IPS-NIHi11 (cell line): ENCODE measurements around the gene SALL1.

Source experiments
- DNase-seq: peaks from one replicate; pipeline ENCODE4 v3.0.0; 2012; ENCODE audit warnings: mixed read lengths, low spot score

SALL1 gene

DNA sequence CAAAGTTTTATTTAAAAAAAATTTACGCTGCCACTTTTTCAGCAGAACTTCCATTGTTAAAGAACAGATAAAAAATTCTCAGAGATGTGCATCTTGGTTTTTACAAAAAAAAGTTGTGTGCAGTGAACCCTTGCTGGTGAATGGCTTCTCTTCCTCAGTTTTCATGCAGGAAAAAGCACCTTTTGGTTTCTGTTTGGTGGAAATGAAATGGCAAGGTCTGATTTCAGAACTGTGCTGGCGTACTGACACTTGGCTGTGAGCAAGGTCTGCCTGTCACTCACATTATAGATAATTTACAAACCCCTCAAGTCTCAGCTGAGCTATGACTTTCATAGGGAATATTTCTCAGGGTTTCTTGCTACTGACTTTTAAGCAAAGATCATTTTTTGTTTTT, 5.7 kb upstream of the SALL1 start:
- DNase-seq = no peak

DNA sequence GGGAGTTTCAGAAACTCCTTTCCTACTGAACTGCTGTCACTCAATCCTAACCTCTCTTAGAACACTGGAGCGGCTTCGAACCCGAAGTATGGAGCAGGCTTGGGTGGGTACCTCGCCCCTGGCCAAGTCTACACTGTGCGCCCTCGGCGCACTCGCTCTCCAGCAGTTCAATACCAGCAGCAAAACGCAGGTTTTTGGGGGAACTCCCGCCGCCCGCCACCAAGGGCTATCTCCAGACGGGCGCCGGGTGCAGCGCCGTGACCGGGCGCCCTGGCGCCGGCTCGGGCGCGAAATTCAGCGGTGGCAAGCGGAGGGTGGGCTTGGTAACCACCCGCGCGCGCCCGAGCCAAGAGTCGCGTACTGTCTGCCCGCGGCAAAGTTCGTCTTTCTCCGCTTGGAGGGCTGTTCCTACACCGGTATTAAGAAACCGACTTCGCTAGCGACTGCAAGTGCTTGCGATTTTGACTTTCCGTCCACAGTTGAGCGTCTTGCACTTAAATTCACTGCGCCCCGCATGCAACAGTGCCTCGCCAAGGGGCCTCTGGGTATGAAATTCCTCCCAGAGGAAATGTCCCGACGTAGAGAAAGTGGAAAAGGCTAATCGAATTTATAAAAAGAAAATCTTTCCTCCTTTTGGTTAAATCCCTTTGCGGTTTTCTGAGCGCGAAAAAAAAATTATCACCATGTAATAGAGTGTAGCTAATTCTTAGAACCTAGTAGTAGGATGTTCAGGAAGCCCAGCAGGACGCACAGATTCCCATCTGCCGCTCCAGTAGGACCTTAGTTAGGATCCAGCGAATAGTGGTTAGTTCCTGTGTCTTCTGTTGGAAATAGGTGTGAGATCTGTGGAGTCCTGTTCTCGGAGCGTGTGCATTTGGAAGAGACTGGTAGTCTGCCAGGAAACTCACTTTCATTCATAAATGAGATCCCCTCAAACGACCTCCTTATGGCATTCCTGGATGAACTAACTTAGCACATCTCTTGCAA, 5.0 kb upstream of the SALL1 start:
- peak; percentile 32 for DNase-seq

DNA sequence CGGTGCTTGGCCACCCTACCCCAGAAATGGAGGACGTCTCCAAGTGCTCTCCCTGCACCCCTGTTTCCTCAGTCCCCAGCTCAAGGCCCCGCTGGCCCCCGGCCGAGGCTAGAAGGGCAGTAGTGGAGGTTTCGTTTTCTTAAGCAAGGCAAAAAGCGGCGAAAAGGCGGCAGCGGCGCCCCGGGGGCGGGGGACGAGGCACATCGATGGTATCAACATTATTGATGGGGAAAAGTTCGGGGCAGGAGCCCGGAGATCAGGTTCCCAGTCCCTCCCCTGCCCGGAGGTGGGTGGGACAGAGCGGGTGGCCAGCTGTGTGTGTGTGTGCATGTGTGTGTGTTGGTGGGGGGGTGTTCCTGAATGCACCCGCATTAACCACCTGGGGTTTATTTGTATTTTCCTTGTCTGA, 4.1 kb upstream of the SALL1 start:
- DNase-seq = peak; percentile 36

DNA sequence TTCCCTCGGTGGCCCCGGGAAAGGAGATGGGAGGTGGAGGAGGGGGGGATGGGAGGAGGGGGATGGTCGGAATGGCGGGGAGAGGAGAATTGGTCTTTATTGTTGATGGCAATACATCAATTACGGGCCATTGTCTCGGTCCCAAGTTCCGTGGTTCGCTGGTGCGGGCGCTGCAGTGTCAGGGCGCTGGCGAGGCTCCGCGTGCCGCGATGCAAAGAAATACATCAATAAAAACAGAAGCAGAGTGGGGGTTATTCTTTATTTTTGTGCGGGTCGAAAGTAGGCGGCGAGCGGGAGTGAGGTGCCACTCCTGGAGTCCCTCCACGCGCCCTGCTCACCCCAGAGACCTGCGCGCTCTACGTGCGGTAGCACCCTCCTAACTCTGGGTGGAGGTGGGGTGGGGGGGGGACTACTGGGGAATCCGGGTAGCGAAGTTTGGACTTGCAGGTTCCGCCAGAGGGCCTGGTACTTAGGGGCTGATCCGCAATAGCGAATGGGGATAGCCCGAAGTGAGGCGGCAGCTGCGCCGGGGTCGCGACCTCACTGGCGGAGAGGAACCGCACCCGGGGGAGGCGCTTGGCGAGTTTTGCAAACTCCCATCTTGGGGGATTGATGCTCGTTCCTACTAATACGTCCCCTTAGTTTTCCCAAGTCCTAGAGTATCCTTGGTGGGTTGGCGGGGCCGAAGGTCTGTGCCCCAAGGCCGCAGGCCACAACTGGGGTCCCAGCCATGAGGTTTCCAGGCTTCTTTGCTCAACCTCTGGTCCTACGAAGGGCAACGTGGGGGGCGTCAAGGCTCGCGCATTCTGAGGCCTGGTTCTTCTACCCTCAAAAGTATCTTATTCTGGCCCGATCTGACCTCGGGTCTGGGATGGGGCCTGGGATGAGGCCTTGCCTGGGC, 3.5 kb upstream of the SALL1 start:
- peak; percentile 50 for DNase-seq

DNA sequence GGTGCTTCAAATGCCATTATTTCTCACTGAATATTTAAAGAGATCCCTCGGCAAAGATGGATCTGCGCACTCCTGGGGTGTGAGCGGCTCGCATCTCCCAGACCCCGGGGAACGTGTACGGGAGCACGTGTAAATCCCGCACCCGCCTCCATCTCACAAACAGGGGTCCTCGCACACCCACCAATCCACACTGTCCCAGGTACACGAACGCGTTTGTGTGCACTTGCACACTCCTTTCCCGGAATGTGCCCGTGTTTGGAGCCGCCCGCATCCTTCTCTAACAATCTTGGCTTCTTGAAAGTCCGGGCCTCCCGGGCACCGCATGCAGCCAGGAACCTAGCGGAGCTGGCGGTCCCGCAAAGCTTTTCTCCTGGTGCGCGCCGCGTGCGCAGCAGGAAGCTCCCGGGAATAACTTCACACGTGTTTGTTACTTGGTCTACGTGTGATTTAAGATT, 2.5 kb upstream of the SALL1 start:
- DNase-seq = no peak

DNA sequence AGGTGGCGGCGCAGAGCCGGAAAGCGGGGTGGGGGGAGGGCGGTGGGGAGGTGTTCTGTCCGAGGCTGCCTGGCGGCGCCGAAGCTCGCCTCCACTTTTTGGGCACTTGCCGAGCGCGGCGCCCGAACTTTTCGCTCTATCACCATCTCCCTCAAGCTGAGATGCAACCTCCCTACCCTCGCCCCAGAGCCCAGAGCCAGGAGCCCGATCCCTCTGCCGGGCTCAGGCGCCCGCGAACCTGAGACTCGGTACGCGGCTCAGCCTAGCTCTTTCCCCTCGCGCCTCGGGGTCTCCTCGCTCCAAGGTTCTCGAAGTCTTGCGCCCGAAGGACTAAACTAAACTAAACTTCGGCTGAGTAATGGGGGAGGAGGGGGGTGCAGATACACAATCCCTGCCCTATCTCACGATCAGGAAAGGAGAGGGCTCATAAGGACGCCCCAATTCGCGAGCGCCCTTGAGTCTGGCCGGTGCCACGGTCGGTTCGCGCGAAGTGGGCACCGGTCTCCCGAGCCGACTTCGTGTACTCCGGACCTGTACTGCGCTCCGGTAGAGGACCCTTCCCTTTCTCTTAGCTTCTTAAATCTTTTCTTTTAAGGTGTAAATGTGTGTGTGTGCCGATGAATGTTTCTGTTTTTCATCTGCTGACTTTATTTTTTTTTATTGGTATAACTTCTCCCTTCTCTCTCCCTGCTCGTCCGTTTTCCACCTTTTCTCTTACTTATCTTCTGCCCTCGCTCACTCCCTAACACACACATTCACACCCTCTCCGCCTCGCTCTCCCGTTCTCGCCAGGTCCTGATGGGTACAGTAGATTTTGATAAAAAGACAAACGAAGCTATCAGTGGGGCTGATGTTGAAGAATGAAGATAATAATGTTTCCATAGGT, 1.9 kb upstream of the SALL1 start:
- no peak for DNase-seq

DNA sequence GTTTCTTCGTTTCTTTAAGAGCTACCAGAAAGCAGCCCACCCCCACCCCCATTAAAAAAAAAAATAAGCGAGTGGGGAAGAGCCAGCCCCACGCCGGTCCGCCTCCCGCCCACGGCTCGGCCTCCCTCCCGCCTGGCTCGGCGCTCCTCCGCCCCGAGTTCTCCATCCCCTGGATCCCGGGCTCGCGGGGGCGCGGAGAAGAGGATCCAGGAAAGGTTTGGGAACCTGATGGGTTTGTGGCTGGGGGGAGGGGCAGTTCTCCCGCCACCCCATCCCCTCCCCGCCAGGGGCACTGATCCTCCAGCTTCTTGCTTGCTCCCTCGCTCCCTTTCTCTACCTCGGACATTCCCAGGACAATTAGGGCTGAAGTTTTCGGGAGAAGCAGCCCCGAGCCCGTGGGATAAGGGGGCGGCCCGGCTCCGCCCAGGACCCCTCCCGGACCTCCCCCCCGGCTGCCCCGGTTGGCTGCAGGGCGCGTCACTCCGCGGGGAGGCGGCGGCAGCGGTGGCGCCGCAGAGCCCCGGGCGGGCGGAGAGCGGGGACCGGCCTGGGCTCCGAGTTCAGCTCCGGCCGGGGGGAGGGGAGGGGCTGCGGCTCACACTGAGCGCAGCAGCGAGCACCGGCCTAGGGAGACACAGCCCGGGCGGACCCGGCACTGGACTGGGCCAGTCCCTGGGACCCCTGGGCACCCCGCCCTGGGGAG, 1.0 kb upstream of the SALL1 start:
- DNase-seq = peak; percentile 87

DNA sequence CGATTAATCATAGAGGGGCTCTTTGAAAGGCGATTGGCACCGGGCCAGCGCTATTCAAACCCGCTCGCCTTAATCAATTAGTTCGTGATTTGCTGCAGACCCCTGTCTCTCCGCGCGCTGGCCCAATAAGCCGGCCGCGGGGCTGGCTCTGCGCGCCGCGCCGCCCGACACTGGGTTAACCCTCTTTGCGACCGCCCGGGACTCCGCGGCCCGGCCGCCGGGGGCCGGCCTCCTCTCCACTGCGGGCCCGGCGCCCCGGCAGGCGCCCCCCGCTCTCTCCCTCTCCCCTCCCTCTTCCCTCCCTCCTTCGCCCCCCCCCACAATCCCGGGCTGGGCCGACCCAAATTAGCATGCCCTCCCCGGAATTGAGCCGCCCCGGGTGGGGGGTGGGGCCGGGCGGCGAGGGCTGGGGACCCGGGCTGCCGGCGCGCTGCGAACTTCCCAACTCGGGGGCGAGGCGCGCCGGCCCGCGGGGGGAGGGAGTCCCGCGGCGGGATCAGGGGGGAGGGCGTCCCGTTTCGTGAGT, 428 bp upstream of the SALL1 start:
- DNase-seq = peak; percentile 89

DNA sequence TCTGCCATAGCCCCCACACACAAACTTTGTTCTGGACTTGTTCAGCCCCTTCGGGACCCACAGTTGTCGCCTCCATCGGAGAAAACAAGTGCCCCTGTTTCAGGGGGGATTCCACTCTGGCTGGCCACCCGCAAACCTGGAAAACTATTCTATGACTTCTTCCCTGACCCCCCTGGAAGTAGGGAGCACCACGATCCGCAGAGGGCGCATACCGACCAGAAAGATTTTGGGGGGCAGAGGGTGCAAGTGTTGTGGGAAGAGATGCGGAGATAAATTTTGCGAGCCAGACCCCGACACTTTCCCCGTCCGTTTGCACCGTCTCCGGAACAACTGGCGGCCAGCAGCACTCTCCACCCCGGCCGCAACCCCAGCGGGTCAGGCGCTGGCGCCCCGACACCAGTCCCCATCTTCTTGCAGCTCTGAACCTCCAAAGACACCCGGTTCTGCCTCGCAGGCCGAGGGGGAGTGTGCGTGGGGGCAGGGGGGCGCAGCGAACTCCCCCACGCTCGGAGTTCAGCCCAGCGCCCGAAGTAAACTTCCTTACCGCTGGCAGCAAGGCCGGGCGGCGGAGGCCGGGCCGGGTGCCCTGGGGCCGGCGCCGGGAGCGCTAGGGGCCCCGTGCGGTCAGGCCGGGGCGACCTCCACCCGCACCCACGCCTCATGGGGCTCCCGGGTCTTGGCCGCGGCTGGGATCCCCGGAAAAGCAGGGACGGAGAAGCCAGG, 744 bp downstream of the SALL1 start:
- DNase-seq = peak; percentile 15

DNA sequence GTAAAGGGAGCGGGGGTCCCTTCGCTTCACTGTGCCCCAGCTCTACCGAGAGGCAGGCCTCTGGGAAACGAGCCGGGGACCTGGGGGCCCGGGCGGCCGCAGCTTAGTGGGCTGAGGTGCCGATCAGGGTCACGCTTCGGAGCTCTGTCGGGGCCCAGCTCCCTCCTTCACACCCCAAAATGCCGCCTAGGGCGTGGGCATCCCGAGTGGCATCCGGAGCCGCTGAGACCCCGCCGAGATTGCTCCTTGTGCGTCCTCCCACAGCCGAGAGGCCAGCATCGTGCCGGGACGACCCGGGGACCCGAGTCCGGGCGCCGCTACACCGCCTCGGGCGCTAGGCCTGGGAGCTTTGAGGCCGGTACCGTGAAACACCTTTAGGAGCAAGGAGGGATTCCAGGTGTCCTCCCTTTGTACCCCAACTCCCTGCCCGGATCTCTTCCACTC, 1.3 kb downstream of the SALL1 start:
- DNase-seq = no peak

DNA sequence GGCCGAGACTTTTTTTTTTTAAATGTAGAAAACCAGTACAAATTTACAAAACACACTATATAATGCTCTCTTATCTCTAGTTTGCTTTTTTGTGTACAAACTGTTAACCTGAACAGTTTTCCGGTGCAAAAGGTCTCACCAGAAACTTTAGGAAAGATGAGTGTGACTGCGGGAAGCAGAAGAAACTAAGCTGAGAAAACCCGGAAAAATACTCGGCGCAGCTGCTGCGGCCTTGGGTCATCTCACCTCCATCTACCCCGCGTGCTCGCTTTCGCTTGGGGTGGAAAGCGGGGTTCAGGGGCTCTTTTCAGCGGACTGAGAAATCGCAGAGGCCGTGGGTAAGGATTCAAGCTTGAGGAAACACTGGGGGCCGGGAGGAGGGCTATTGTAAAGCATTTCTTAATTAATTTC, 1.8 kb downstream of the SALL1 start:
- no peak for DNase-seq

DNA sequence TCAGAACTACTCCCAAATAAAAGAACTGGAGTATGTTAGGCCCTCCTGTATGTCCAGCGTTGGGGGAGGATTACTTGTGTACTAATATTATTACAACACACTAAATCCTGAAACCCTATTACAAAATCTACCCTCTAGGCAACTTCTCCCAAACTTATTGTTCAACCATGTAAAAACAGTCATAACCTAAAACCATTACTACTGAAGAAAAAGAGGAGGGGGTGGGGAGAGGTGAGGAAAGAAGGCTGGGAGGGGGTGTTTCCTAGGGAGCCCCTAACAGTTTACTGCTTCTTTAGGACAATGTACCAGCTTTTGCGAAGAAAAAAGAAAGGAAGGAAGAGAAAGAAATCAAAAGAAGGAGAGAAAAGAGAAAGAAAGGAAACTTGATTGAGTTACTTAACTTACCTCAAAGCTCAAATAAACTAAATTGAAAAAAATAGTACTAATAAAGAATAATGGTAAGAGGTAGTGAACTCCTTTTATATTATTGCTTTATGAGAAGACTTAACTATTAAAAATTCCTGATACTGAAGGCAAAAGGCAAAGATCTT, 2.3 kb downstream of the SALL1 start:
- DNase-seq = no peak

DNA sequence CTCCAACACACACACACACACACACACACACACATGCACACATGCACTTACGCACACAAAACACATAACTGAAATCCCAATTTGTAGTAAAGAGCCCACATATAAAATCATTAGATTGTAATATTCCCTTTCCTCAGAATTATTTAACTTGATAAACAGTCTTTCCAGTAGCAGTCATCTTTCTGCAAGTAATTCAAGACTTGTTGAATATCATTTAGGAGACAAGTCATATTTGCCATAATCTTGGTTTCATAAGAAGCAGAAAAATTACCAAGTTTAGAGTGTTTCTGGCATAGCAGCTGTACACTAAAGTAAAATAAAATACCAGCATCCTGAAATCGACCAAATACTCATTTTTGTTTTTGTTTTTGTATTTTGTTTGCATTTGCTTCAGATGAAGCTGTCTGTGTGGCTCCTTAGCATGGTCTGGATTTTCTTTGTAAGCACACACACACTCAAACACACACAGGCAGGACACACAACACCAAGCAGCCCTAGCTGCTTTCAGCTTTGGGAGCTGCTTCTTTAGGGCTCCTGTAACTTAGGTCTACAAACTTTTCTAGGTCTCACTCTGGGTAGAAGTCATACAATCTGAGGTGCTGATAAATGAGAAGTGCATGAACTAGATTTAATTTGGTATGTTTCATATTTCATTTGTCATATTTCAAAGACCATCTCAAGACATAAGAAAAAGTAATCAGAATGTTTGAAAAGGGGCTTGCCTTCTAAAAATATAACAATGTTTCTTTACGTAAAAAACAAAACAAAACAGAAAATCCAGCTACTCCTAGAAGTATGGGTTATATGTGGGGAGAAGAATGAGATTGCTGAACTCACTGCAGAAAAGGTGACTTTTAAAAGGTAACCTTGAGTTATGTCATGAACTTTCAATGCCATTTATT, 3.0 kb downstream of the SALL1 start:
- DNase-seq = no peak

DNA sequence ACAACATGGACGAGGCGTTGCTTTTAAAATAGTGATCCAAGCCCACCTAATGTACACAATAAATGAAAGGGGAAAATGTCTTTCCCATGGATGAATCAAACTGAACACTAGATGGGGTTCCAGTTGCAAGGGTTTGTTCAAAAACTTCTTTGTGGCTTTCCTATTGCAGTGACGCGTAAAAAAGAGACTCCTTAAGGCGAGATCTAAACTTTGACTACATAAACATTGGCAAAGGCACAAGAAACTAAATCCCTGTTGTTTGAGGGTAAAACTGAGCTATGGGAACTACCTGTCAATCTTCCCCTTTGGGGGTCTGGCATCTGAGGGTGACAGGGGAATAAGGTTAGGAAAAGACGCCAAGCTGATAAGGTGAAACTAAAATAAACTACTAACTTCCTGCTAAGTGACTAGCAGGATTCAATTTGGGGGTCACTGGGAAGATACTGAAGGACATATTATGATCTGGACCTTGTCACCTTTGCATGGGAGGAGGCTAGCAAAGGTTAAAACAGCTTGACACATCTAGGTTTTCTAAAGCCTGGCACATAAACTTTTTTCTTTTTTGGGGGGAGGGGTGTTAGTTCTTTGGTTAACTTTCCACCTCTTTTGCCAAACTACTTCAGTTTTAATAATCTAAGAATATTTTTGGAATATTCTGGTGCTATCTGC, 4.7 kb downstream of the SALL1 start:
- no peak for DNase-seq

DNA sequence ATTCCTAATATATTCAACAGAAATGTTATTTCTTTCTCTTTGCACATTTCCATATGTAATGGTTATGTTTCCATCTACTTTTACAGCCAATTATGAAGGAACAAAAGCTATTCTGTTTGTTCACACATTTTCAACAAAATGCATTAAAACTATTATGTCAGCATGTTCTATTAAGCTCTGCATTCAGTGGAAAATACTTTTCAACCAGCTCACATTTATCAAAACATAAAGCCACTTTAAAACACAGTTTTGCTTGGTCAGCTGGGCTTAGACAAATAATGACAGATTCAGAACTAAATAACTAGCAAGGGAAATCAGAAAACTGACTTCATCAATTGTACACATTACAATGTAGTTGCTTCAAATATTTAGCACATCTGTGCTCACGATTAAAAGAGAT, 6.9 kb downstream of the SALL1 start:
- no peak for DNase-seq

DNA sequence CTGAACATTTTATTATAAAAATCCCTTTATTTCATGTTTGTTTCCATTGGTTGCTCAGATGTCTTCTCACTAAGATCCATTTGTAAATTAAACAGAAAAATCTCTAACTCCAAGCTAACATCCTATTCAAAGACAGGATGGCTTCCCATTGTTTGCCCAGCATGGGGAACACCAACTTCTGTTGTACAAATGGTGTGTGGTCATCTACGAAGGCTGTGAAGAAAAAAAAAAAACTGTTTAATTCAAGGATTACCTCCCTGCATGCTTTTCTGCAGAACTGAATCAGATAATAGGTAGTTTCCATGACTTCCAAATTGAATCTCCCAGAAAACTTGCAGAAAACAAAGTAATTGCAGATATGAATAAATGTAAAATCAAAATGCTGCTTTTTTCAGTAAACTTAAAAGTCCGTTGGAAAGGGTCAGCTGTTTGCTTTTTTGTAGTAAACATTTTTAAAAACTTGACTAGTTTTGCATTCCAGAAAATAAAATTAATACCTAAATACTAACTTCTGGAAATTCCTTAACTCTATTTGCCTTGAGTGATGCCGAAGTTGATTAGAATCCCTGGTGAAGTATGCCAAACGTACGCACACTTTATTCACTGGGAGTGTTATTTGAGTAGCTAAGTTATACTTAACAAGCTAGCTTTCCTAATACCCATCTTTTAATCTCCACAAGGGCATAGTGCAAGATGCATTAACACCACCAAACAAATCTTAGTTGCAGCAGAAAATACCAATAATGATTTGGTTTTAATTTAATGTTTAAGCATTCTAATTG, 7.7 kb downstream of the SALL1 start:
- DNase-seq = no peak

DNA sequence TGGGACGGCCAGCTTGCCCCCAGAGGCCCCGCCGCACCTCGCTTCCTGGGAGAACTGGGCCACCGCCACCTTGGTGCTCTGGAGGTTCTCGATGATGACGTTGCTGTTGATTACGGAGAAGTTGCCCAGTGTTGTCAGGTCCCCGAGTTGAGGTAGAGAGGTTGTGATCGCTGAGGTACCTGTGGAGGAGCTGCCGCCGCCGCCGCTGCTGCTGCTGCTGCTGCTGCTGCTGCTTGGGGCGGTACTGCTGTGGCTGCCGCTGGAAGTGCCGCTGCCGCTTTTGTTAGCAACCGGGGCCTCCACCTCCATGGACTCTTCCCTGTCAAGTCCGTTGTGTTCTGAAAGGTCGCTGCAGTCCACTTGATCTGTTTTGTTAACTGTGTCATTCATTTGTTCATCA, 9.5 kb downstream of the SALL1 start:
- no peak for DNase-seq
